ENCODE measurements around the gene TMEM247. TPM values are rescaled to one million over a fixed set of nuclear protein-coding genes. Genes with fewer than 3 reads are reported as not detected.

TMEM247 gene
- total and polyA plus RNA-seq, 10 of the 15 experiments (the other 5 are each of a cell fraction or from before 2014, with no cell fraction given) = not detected

GRCh38 chr2:46495231-46496030 is 16.1 kb downstream of the TMEM247 start (continued):
- no peak for TF ChIP-seq RAD21 (IDR thresholded peaks at IDR 0.05; ENCODE audit: insufficient read depth, low read depth, low read length)
- no peak for TF ChIP-seq NFYA (IDR thresholded peaks at IDR 0.05; ENCODE audit: borderline replicate concordance, low read depth, low read length)
- TF ChIP-seq PRDM15 (CRISPR knock-in tag; IDR thresholded peaks at IDR 0.05) = no peak
- TF ChIP-seq MYB (IDR thresholded peaks at IDR 0.05; ENCODE audit: borderline replicate concordance, low read depth, low read length) = no peak
- TF ChIP-seq, protein P1, sequence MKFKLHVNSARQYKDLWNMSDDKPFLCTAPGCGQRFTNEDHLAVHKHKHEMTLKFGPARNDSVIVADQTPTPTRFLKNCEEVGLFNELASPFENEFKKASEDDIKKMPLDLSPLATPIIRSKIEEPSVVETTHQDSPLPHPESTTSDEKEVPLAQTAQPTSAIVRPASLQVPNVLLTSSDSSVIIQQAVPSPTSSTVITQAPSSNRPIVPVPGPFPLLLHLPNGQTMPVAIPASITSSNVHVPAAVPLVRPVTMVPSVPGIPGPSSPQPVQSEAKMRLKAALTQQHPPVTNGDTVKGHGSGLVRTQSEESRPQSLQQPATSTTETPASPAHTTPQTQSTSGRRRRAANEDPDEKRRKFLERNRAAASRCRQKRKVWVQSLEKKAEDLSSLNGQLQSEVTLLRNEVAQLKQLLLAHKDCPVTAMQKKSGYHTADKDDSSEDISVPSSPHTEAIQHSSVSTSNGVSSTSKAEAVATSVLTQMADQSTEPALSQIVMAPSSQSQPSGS (IDR thresholded peaks at IDR 0.05; ENCODE audit: low read length) = no peak
- no peak for TF ChIP-seq ZBED1 (IDR thresholded peaks at IDR 0.05; ENCODE audit: borderline replicate concordance)
- TF ChIP-seq PKNOX1 (IDR thresholded peaks at IDR 0.05) = no peak

Data from GM12878 (cell line).